PFSK-1 (cell line): ENCODE data around the gene TMEM158.

ENCODE experiments used
- FOXP2 ChIP-seq: optimal IDR thresholded peaks from 2 replicates; pipeline ENCODE3; 2011; ENCODE audit warnings: borderline replicate concordance, control low read depth, inconsistent platforms; ENCODE audit not compliant: insufficient read depth; ENCODE audit errors: extremely low read length, extremely low read depth
- POLR2AphosphoS5 ChIP-seq: IDR thresholded peaks from 2 replicates; pipeline ENCODE4 v1.6.1; 2012; ENCODE audit warnings: low read depth, mild to moderate bottlenecking, control low read depth, low read length, moderate library complexity
- SIN3A ChIP-seq: IDR thresholded peaks from 2 replicates; pipeline ENCODE4 v1.6.1; 2012; ENCODE audit warnings: mild to moderate bottlenecking, low read length, moderate library complexity, borderline replicate concordance; ENCODE audit not compliant: insufficient read depth
- TAF1 ChIP-seq: IDR thresholded peaks from 2 replicates; pipeline ENCODE4 v1.6.1; 2012; ENCODE audit warnings: low read length, control low read depth, borderline replicate concordance; ENCODE audit not compliant: insufficient read depth
- TF ChIP-seq, protein P1 (sequence below), 2 experiments: IDR thresholded peaks; 2 replicates each; pipeline versions ENCODE4 v1.6.1 to v1.8.0; 2011 to 2012; ENCODE audit warnings: low read depth in 2 of 2, low read length in 2 of 2, control low read depth in 1 of 2, inconsistent platforms in 1 of 2, mild to moderate bottlenecking in 1 of 2, moderate library complexity in 1 of 2; ENCODE audit not compliant: insufficient read depth in 1 of 2

The TMEM158 gene

DNA sequence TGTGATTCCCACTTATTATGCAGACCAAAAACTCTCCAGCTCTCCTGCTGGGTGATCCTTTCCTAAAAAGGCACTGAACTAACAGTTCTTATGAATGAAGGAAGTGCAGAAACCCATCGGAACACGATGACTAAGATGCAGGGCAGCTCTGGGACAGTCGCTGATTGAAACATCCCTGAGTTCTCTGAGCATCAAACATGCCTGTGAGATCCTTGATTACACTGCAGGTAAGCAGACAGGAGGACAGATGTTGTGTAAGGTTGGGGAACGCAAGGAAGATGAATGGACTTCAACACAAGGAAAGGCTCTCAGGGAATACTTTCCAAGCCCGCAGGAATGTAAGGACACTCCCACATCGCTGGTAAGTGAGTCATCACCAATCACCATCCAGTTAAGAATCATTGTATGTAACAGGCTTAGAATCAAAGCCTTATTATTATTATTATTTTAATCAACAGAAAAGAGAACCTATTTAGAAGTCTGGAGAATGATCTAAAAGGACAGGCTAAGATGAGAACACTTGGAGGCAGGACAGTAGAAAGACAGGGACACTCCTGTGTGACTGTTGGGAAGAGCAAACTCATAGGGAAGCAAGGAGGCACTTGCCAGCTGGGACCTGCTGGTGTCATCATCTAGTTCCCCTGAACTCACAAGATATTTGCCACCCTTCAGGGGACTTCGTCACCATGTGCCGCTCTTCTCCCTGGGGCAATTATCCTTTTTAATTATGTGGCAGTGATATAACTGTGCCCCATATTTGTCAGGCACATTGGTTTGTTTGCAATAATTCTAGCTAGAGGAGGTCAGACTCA lies 26.0 kb downstream of the TMEM158 start:
- no peak for TF ChIP-seq TAF1
- no peak for TF ChIP-seq FOXP2

- TF ChIP-seq FOXP2 (no peak), TAF1 (no peak), POLR2AphosphoS5 (no peak), SIN3A (no peak)
- TF ChIP-seq, protein P1, sequence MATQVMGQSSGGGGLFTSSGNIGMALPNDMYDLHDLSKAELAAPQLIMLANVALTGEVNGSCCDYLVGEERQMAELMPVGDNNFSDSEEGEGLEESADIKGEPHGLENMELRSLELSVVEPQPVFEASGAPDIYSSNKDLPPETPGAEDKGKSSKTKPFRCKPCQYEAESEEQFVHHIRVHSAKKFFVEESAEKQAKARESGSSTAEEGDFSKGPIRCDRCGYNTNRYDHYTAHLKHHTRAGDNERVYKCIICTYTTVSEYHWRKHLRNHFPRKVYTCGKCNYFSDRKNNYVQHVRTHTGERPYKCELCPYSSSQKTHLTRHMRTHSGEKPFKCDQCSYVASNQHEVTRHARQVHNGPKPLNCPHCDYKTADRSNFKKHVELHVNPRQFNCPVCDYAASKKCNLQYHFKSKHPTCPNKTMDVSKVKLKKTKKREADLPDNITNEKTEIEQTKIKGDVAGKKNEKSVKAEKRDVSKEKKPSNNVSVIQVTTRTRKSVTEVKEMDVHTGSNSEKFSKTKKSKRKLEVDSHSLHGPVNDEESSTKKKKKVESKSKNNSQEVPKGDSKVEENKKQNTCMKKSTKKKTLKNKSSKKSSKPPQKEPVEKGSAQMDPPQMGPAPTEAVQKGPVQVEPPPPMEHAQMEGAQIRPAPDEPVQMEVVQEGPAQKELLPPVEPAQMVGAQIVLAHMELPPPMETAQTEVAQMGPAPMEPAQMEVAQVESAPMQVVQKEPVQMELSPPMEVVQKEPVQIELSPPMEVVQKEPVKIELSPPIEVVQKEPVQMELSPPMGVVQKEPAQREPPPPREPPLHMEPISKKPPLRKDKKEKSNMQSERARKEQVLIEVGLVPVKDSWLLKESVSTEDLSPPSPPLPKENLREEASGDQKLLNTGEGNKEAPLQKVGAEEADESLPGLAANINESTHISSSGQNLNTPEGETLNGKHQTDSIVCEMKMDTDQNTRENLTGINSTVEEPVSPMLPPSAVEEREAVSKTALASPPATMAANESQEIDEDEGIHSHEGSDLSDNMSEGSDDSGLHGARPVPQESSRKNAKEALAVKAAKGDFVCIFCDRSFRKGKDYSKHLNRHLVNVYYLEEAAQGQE (IDR thresholded peaks at IDR 0.05; ENCODE audit: insufficient read depth in 1 of 2, low read depth in 2 of 2, low read length in 2 of 2), result no peak
Measured at GRCh38 chr3:45198264-45199260, 27.5 kb downstream of the TMEM158 start.

DNA sequence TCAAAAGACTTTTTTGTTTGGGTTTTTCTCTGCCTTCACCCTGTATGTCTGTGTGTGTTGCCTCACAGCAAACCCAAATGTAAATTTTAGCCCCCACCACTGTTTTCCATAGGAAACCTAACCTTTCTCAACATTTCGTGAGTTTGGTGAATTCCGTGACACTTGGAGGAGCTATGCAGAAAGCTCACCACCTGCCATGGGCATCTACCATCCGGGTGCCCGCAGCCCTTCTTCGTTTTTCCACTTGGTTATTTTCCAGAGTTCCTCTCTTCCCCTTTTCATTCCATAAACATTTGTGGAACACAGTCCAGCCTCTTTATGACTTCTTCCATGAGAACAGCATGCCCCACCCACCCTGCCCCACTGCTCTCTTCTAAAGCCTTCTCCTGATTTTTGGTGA lies 31.3 kb downstream of the TMEM158 start:
- TF ChIP-seq TAF1 (no peak), SIN3A (no peak), FOXP2 (no peak), POLR2AphosphoS5 (no peak)
- TF ChIP-seq, protein P1 (IDR thresholded peaks at IDR 0.05; ENCODE audit: insufficient read depth in 1 of 2, low read depth in 2 of 2, low read length in 2 of 2), result no peak

- TF ChIP-seq TAF1 (no peak), POLR2AphosphoS5 (no peak), SIN3A (no peak), FOXP2 (no peak)
- TF ChIP-seq, protein P1 (IDR thresholded peaks at IDR 0.05; ENCODE audit: insufficient read depth in 1 of 2, low read depth in 2 of 2, low read length in 2 of 2), result no peak
Measured at GRCh38 chr3:45191924-45192417, 34.1 kb downstream of the TMEM158 start.

DNA sequence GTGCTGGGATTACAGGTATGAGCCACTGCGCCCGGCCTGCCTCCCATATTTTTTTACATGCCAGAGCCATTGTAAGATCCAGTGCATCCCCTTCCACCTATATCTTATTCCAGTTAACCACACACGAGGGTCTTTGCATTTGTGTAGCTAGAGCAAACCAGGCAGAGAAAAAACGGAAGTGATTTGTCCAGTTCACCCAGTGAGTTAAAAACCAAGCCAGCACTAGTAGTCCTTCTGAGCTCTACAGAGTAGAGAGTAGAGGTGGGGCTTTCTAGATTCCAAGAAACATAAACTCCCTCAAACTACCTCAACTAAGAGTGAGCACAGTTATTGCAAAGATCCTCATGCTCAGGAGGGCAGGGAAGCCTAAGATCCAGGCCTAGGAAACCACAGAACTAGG lies 34.7 kb downstream of the TMEM158 start:
- TF ChIP-seq, protein P1 (IDR thresholded peaks at IDR 0.05; ENCODE audit: insufficient read depth in 1 of 2, low read depth in 2 of 2, low read length in 2 of 2), result no peak
- TF ChIP-seq SIN3A (no peak), TAF1 (no peak), POLR2AphosphoS5 (no peak), FOXP2 (no peak)
